HepG2 (cell line): Measurements from ENCODE around the gene CLP1. TPM values are rescaled to one million over a fixed set of nuclear protein-coding genes. Genes with fewer than 3 reads are reported as not detected.

ENCODE experiments used
- ATAC-seq: fragments of 200-7000 bp; cut with Tn5 transposase; 3 replicates; pipeline ENCODE4 v1.9.1; 2020; ENCODE audit warnings: mild to moderate bottlenecking, moderate library complexity
- BruUV-seq: library from RNA; stranded (reverse); fragments of 400-500 nt; replicated peaks from 2 replicates; lab custom pipeline; 2021; lab: Mats Ljungman, UMichigan
- CTCF ChIA-PET: fragments of 300-600 bp; formaldehyde crosslinking; extraction: SDS; loops from one replicate; lab custom pipeline; 2021; ENCODE audit warnings: low total read pairs, inconsistent platforms, low intra/inter-chr PET ratio; lab: Yijun Ruan, JAX
- POLR2A ChIA-PET: fragments of 350-600 bp; sonication (Branson Sonifier 250); formaldehyde crosslinking; loops from one replicate; lab custom pipeline; 2020; ENCODE audit warnings: antibody characterized with exemption, inconsistent platforms; lab: Yijun Ruan, JAX
- DNase-seq: peaks from one replicate; pipeline ENCODE4 v3.0.0-alpha.2; 2015; ENCODE audit warnings: low spot score
- FAIRE-seq: peaks from 3 replicates; lab custom pipeline; 2011; peaks lifted over from hg19 to GRCh38; lab: Jason Lieb, UNC
- H2AFZ ChIP-seq: one replicate; pipeline ENCODE4 v1.6.1; 2011; ENCODE audit warnings: low read length, inconsistent platforms
- H3K27ac ChIP-seq: fragments of 300-600 bp; 3 replicates; pipeline ENCODE4 v1.8.0; 2011; ENCODE audit warnings: mixed run types, mild to moderate bottlenecking, mixed read lengths, low read length, inconsistent platforms; ENCODE audit not compliant: insufficient read depth; ENCODE audit errors: extremely low read length
- H3K27me3 ChIP-seq, 2 experiments: fragments of 200-600 bp in 1 of 2; 2 replicates in 1 of 2; 3 replicates in 1 of 2; pipeline versions ENCODE4 v1.6.0 to v1.8.0; 2011; ENCODE audit warnings: low read length in 2 of 2, mild to moderate bottlenecking in 2 of 2, moderate library complexity in 2 of 2, inconsistent platforms in 1 of 2; ENCODE audit not compliant: insufficient read depth in 2 of 2, control insufficient read depth in 1 of 2
- H3K36me3 ChIP-seq, 2 experiments: fragments of 200-600 bp in 1 of 2; replicated peaks in 1 of 2; 2 replicates in 1 of 2; 3 replicates in 1 of 2; pipeline versions ENCODE4 v1.5.1 to v1.8.0; 2011; ENCODE audit warnings: low read length in 2 of 2, inconsistent platforms in 1 of 2; ENCODE audit not compliant: insufficient read depth in 2 of 2, control insufficient read depth in 1 of 2
- H3K4me1 ChIP-seq: 2 replicates; pipeline ENCODE4 v1.5.1; 2012; ENCODE audit warnings: low read length, inconsistent platforms; ENCODE audit not compliant: insufficient read depth
- H3K4me2 ChIP-seq: 2 replicates; pipeline ENCODE4 v1.6.0; 2011; ENCODE audit warnings: low read depth, low read length, inconsistent platforms
- H3K4me3 ChIP-seq, 3 experiments: fragments of 200-600 bp in 1 of 3; sonication (generic), shearing (Covaris generic) in 1 of 3; replicated peaks in 1 of 3; 2 replicates each; pipeline ENCODE4 v1.5.1; 2011 to 2016; ENCODE audit warnings: low read length in 3 of 3, inconsistent platforms in 2 of 3, low read depth in 2 of 3, mild to moderate bottlenecking in 2 of 3, control low read depth in 1 of 3, mixed read lengths in 1 of 3; ENCODE audit not compliant: insufficient read depth in 1 of 3
- H3K79me2 ChIP-seq: one replicate; pipeline ENCODE4 v1.6.1; 2011; ENCODE audit warnings: low read length, inconsistent platforms; ENCODE audit not compliant: insufficient read depth
- H3K9ac ChIP-seq: 2 replicates; pipeline ENCODE4 v1.6.0; 2011; ENCODE audit warnings: mild to moderate bottlenecking, low read depth, low read length, inconsistent platforms; ENCODE audit not compliant: insufficient read depth
- H3K9me3 ChIP-seq: 2 replicates; pipeline ENCODE4 v1.5.1; 2012; ENCODE audit warnings: mild to moderate bottlenecking, low read length
- H4K20me1 ChIP-seq: 2 replicates; pipeline ENCODE4 v1.6.0; 2011; ENCODE audit warnings: inconsistent platforms, mild to moderate bottlenecking, low read length, moderate library complexity; ENCODE audit not compliant: insufficient read depth
- ARID2 ChIP-seq: sonication (generic); formaldehyde crosslinking; IDR thresholded peaks from 2 replicates; pipeline ENCODE4 v1.8.1; 2022; ENCODE audit warnings: mild to moderate bottlenecking, missing genetic modification reagents, borderline replicate concordance
- ASH2L ChIP-seq: fragments of 300-600, 200-600 bp; sonication (generic); IDR thresholded peaks from 2 replicates; pipeline ENCODE4 v1.7.0; 2017; ENCODE audit warnings: low read depth, mild to moderate bottlenecking, moderate library complexity, mixed read lengths, low read length; ENCODE audit not compliant: insufficient read length
- ATAD3A ChIP-seq: sonication (generic); formaldehyde crosslinking; IDR thresholded peaks from 2 replicates; pipeline ENCODE4 v1.4.0; 2020; ENCODE audit warnings: missing genetic modification reagents
- KDM5A ChIP-seq: fragments of 200-600 bp; sonication (generic); IDR thresholded peaks from 2 replicates; pipeline ENCODE4 v1.7.0; 2018; ENCODE audit warnings: antibody characterized with exemption, mild to moderate bottlenecking, low read length, borderline replicate concordance
- MAFG ChIP-seq: sonication (generic); formaldehyde crosslinking; IDR thresholded peaks from 2 replicates; pipeline ENCODE4 v1.5.1; 2020; ENCODE audit warnings: mild to moderate bottlenecking, missing genetic modification reagents
- RBAK ChIP-seq: sonication (generic); formaldehyde crosslinking; IDR thresholded peaks from 2 replicates; pipeline ENCODE4 v1.5.1; 2020; ENCODE audit warnings: mild to moderate bottlenecking, missing genetic modification reagents
- WGBS: methylation state at CpG from one replicate; pipeline ENCODE4 v1.1.6; 2017; ENCODE audit warnings: low lambda C conversion rate; 5-methylcytosine and 5-hydroxymethylcytosine counted together
- in situ Hi-C: cut with HindIII; loops from 2 replicates; pipeline ENCODE4 v1.10.0; 2017; ENCODE audit warnings: low pct_unique_long_range_greater_than_20kb; ENCODE audit not compliant: extremely low pct_ligation_motif_present
- intact Hi-C: fragments of 100-400 bp; cut with micrococcal nuclease; formaldehyde crosslinking; loops from one replicate; pipeline ENCODE4 v1.10.0; 2022; ENCODE audit not compliant: unreplicated experiment
- polyA plus RNA-seq, 8 experiments: library from polyadenylated mRNA; depleted of rRNA in 3 of 8; stranded (reverse) in 7 of 8; unstranded in 1 of 8; fragments of >200 nt; fragmentation: Illumina TruSeq in 4 of 8; extraction: Trizol in 4 of 8; gene quantifications; 2 replicates each; pipeline versions ENCODE4 v1.2.1 to v1.2.3, GENCODE V29; 2011 to 2016; ENCODE audit warnings: low read depth in 4 of 8, missing spikeins in 1 of 8, mixed read lengths in 1 of 8; ENCODE audit not compliant: insufficient read depth in 1 of 8
- total RNA-seq, 5 experiments: library from RNA; depleted of rRNA; stranded (reverse); fragments of >200 nt; fragmentation: Illumina TruSeq; extraction: Trizol; gene quantifications; 2 replicates each; pipeline ENCODE4 v1.2.3, GENCODE V29; 2016; ENCODE audit warnings: low read depth in 1 of 5

CLP1 gene
- total and polyA plus RNA-seq, 2 of the 13 experiments (the other 11 are each of a cell fraction or from before 2014, with no cell fraction given) = 14.6 to 24.8 TPM

DNA sequence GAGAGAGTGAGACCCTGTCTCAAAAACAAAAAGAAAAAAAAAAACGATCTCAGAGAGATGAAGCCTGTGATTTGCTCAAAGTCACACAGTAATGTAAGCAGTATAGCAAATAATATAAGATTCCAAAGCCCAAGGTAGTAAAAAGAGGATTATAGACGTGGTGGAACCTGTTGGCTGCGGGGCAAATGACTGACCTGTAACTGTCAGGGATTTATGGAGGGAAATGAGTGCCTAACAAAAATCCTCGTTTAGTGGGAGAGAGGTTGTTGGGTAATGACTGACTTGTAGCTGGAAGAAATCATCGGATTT is 723 bp upstream of the CLP1 start:
- no peak overlapping the region for H2AFZ ChIP-seq
- BruUV-seq = TSS peak; percentile 100
- H4K20me1 ChIP-seq = no peaks in the 10 kb centered on the region
- POLR2A ChIA-PET = interaction anchor here (1.3 to 2.1 kb wide), 2 partner anchors 10 to 16 kb away, joined by 4 to 7 read pairs; no protein-coding TSS in a partner anchor
- TF ChIP-seq RBAK (CRISPR knock-in tag) (peak; percentile 39; the same call in 1 of the 2 replicates), ATAD3A (CRISPR knock-in tag) (no peak)
- no peaks in the 10 kb centered on the region for H3K9me3 ChIP-seq
- peak overlapping the region; percentile 63 for H3K27ac ChIP-seq
- H3K27me3 ChIP-seq = peaks cover 0 to 4% of the 10 kb centered on the region in 2 experiments; a peak in 2 of 5 replicates
- CTCF ChIA-PET = no interaction called here
- H3K4me1 ChIP-seq = peaks cover 18% of the 10 kb centered on the region; the same call in 1 of the 2 replicates
- peak overlapping the region; percentile 54 to 70 (median 57) for H3K4me3 ChIP-seq
- DNase-seq (no peak), FAIRE-seq (no peak), ATAC-seq (peak; percentile 6; the same call in 2 of the 3 replicates)
- peak overlapping the region; percentile 91 for H3K4me2 ChIP-seq
- in situ Hi-C loops (loop anchor here (25.0 kb wide), 2 partner anchors 630 to 855 kb away; partner anchors contain the start of gene OR5B21), intact Hi-C loops (no loop called here)
- H3K79me2 ChIP-seq = peaks cover 20% of the 10 kb centered on the region
- peak overlapping the region; percentile 77 for H3K9ac ChIP-seq
- peaks cover 11 to 22% of the 10 kb centered on the region in 2 experiments for H3K36me3 ChIP-seq
- 1% methylated on average over 5 of the region's 5 CpGs for WGBS

DNA sequence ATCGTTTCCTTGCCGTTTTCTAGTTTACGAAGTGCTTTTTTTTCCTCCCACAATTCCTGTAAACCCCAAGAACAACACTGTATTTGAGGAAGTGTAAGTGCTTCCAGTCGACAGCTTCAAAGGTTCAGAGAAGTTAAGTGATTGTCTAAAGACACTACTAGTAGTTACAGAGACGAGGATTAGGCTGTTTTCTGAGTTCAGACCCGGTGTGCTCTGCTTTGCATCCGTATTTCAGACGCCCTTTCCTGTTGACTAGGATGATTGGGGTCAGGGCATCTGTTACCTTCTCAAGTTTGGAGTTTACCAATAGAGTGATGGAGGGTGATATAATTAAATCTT is 430 bp downstream of the CLP1 start:
- CTCF ChIA-PET = no interaction called here
- Histone ChIP-seq H3K4me1 (peaks cover 18% of the 10 kb centered on the region; the same call in 1 of the 2 replicates), H3K9ac (peak overlapping the region; percentile 89), H3K27ac (peak overlapping the region; percentile 50), H2AFZ (no peak overlapping the region), H3K4me2 (peak overlapping the region; percentile 86), H3K9me3 (no peaks in the 10 kb centered on the region), H3K27me3 (peaks cover 0 to 4% of the 10 kb centered on the region in 2 experiments; a peak in 1 of 5 replicates), H4K20me1 (no peaks in the 10 kb centered on the region), H3K79me2 (peaks cover 20% of the 10 kb centered on the region), H3K4me3 (peak overlapping the region; percentile 76 to 90 (median 82)), H3K36me3 (peaks cover 11 to 22% of the 10 kb centered on the region in 2 experiments)
- TSS peak; percentile 88 for BruUV-seq
- FAIRE-seq (peak; percentile 37), ATAC-seq (no peak), DNase-seq (no peak)
- in situ Hi-C loops = loop anchor here (25.0 kb wide), 2 partner anchors 629 to 854 kb away; partner anchors contain the start of gene OR5B21
- TF ChIP-seq KDM5A = peak; percentile 74
- peak; percentile 0 for TF ChIP-seq ASH2L
- TF ChIP-seq MAFG = no peak
- no peak for TF ChIP-seq ARID2 (CRISPR knock-in tag)
- POLR2A ChIA-PET = interaction anchor here (2.1 kb wide), 1 partner anchor 9 kb away, joined by 7 read pairs; no protein-coding TSS in a partner anchor
- WGBS = under 1% methylated on average over 8 of the region's 8 CpGs
- intact Hi-C loops = no loop called here
